HepG2 (cell line): ENCODE data around the gene C4orf36. TPM values are rescaled to one million over a fixed set of nuclear protein-coding genes. Genes with fewer than 3 reads are reported as not detected.

ENCODE experiments used
- CC2D1A ChIP-seq: sonication (generic); formaldehyde crosslinking; IDR thresholded peaks from 2 replicates; pipeline ENCODE4 v1.8.1; 2023; ENCODE audit warnings: mild to moderate bottlenecking, missing genetic modification reagents
- HNRNPUL1 ChIP-seq: fragments of 200-400 bp; formaldehyde crosslinking; IDR thresholded peaks from 2 replicates; pipeline ENCODE4 v1.6.1; 2017; ENCODE audit warnings: low read depth, mild to moderate bottlenecking, low read length, moderate library complexity
- TEAD3 ChIP-seq: optimal IDR thresholded peaks from 2 replicates; pipeline ENCODE3; 2016; ENCODE audit warnings: borderline replicate concordance
- ZC3H4 ChIP-seq: sonication (generic); formaldehyde crosslinking; IDR thresholded peaks from 2 replicates; pipeline ENCODE4 v1.4.0; 2020; ENCODE audit warnings: missing genetic modification reagents, borderline replicate concordance
- ZNF337 ChIP-seq: sonication (generic); formaldehyde crosslinking; IDR thresholded peaks from 2 replicates; pipeline ENCODE4 v1.5.1; 2020; ENCODE audit warnings: missing genetic modification reagents, low read depth, mild to moderate bottlenecking, borderline replicate concordance
- ZNF34 ChIP-seq: sonication (generic); formaldehyde crosslinking; IDR thresholded peaks from 2 replicates; pipeline ENCODE4 v1.4.0; 2020; ENCODE audit warnings: mild to moderate bottlenecking, missing genetic modification reagents, borderline replicate concordance
- ZNF501 ChIP-seq: sonication (generic); formaldehyde crosslinking; IDR thresholded peaks from 2 replicates; pipeline ENCODE4 v1.5.1; 2020; ENCODE audit warnings: mild to moderate bottlenecking, moderate library complexity, missing genetic modification reagents
- ZNF75D ChIP-seq: sonication (generic); formaldehyde crosslinking; IDR thresholded peaks from 2 replicates; pipeline ENCODE4 v1.8.1; 2023; ENCODE audit warnings: missing genetic modification reagents, mild to moderate bottlenecking, borderline replicate concordance
- ZSCAN22 ChIP-seq: sonication (generic); formaldehyde crosslinking; IDR thresholded peaks from 2 replicates; pipeline ENCODE4 v1.4.0; 2020; ENCODE audit warnings: mild to moderate bottlenecking, missing genetic modification reagents
- polyA plus RNA-seq, 8 experiments: library from polyadenylated mRNA; depleted of rRNA in 3 of 8; stranded (reverse) in 7 of 8; unstranded in 1 of 8; fragments of >200 nt; fragmentation: Illumina TruSeq in 4 of 8; extraction: Trizol in 4 of 8; gene quantifications; 2 replicates each; pipeline versions ENCODE4 v1.2.1 to v1.2.3, GENCODE V29; 2011 to 2016; ENCODE audit warnings: low read depth in 4 of 8, missing spikeins in 1 of 8, mixed read lengths in 1 of 8; ENCODE audit not compliant: insufficient read depth in 1 of 8
- total RNA-seq, 5 experiments: library from RNA; depleted of rRNA; stranded (reverse); fragments of >200 nt; fragmentation: Illumina TruSeq; extraction: Trizol; gene quantifications; 2 replicates each; pipeline ENCODE4 v1.2.3, GENCODE V29; 2016; ENCODE audit warnings: low read depth in 1 of 5
- TF ChIP-seq, protein P1 (sequence below): sonication (generic); formaldehyde crosslinking; IDR thresholded peaks from 2 replicates; pipeline ENCODE4 v1.5.0; 2020; ENCODE audit warnings: missing genetic modification reagents, mild to moderate bottlenecking, borderline replicate concordance
- TF ChIP-seq, protein P2 (sequence below): sonication (generic); formaldehyde crosslinking; IDR thresholded peaks from 2 replicates; pipeline ENCODE4 v1.8.1; 2023; ENCODE audit warnings: missing genetic modification reagents, mild to moderate bottlenecking, borderline replicate concordance
- TF ChIP-seq, protein P3 (sequence below): IDR thresholded peaks from 2 replicates; pipeline ENCODE4 v1.6.1; 2016; ENCODE audit warnings: low read depth, missing genetic modification reagents, missing compliant biosample characterization

Gene C4orf36
- total and polyA plus RNA-seq, 2 of the 13 experiments (the other 11 are each of a cell fraction or from before 2014, with no cell fraction given): 0.63 TPM; not detected in 1

GRCh38 chr4:86935566-86935852 is 43.3 kb upstream of the C4orf36 start (continued):
- TF ChIP-seq ZNF501 (CRISPR knock-in tag) (no peak), CC2D1A (CRISPR knock-in tag) (no peak), ZNF75D (CRISPR knock-in tag) (no peak), ZSCAN22 (CRISPR knock-in tag) (no peak), ZNF34 (CRISPR knock-in tag) (no peak), HNRNPUL1 (no peak), TEAD3 (no peak), ZC3H4 (CRISPR knock-in tag) (no peak), ZNF337 (no peak)
- TF ChIP-seq, protein P1, sequence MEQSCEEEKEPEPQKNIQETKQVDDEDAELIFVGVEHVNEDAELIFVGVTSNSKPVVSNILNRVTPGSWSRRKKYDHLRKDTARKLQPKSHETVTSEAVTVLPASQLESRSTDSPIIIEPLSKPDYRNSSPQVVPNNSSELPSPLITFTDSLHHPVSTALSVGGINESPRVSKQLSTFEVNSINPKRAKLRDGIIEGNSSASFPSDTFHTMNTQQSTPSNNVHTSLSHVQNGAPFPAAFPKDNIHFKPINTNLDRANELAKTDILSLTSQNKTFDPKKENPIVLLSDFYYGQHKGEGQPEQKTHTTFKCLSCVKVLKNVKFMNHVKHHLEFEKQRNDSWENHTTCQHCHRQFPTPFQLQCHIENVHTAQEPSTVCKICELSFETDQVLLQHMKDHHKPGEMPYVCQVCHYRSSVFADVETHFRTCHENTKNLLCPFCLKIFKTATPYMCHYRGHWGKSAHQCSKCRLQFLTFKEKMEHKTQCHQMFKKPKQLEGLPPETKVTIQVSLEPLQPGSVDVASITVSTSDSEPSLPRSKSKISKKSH (CRISPR knock-in tag): no peak
- TF ChIP-seq, protein P2, sequence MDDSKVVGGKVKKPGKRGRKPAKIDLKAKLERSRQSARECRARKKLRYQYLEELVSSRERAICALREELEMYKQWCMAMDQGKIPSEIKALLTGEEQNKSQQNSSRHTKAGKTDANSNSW (CRISPR knock-in tag): no peak
- TF ChIP-seq, protein P3, sequence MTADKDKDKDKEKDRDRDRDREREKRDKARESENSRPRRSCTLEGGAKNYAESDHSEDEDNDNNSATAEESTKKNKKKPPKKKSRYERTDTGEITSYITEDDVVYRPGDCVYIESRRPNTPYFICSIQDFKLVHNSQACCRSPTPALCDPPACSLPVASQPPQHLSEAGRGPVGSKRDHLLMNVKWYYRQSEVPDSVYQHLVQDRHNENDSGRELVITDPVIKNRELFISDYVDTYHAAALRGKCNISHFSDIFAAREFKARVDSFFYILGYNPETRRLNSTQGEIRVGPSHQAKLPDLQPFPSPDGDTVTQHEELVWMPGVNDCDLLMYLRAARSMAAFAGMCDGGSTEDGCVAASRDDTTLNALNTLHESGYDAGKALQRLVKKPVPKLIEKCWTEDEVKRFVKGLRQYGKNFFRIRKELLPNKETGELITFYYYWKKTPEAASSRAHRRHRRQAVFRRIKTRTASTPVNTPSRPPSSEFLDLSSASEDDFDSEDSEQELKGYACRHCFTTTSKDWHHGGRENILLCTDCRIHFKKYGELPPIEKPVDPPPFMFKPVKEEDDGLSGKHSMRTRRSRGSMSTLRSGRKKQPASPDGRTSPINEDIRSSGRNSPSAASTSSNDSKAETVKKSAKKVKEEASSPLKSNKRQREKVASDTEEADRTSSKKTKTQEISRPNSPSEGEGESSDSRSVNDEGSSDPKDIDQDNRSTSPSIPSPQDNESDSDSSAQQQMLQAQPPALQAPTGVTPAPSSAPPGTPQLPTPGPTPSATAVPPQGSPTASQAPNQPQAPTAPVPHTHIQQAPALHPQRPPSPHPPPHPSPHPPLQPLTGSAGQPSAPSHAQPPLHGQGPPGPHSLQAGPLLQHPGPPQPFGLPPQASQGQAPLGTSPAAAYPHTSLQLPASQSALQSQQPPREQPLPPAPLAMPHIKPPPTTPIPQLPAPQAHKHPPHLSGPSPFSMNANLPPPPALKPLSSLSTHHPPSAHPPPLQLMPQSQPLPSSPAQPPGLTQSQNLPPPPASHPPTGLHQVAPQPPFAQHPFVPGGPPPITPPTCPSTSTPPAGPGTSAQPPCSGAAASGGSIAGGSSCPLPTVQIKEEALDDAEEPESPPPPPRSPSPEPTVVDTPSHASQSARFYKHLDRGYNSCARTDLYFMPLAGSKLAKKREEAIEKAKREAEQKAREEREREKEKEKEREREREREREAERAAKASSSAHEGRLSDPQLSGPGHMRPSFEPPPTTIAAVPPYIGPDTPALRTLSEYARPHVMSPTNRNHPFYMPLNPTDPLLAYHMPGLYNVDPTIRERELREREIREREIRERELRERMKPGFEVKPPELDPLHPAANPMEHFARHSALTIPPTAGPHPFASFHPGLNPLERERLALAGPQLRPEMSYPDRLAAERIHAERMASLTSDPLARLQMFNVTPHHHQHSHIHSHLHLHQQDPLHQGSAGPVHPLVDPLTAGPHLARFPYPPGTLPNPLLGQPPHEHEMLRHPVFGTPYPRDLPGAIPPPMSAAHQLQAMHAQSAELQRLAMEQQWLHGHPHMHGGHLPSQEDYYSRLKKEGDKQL: no peak
